Effector CD4-positive, alpha-beta T cell (primary cell): ENCODE results near the gene LZTS3.
"Not testable (repeated sequence)": the region's sequence is repeated elsewhere in the genome, so short reads cannot be mapped to it uniquely, and the experiment has no call there.

Experiments
- DNase-seq: peaks from one replicate; pipeline ENCODE4 v3.0.0-alpha.2; 2020

Gene LZTS3

GRCh38 chr20:3192226-3193015 lies 19.1 kb upstream of the LZTS3 start:
- no peak for DNase-seq

- no peak for DNase-seq
Observed at GRCh38 chr20:3190681-3191111, 17.3 kb upstream of the LZTS3 start.

GRCh38 chr20:3189561-3190131 lies 16.3 kb upstream of the LZTS3 start:
- DNase-seq, result no peak

GRCh38 chr20:3188823-3189413 lies 15.6 kb upstream of the LZTS3 start:
- DNase-seq, result no peak

- DNase-seq, result not testable (repeated sequence)
Observed at GRCh38 chr20:3187861-3188260, 14.5 kb upstream of the LZTS3 start.

GRCh38 chr20:3183896-3184612 lies 10.7 kb upstream of the LZTS3 start:
- DNase-seq, result no peak

- DNase-seq, result not testable (repeated sequence)
Observed at GRCh38 chr20:3182429-3182828, 9.1 kb upstream of the LZTS3 start.

GRCh38 chr20:3181270-3181669 lies 7.9 kb upstream of the LZTS3 start:
- no peak for DNase-seq

GRCh38 chr20:3180319-3180718 lies 7.0 kb upstream of the LZTS3 start:
- DNase-seq, result no peak

GRCh38 chr20:3177746-3178485 lies 4.6 kb upstream of the LZTS3 start:
- no peak for DNase-seq

GRCh38 chr20:3175270-3175669 lies 1.9 kb upstream of the LZTS3 start:
- no peak for DNase-seq

- no peak for DNase-seq
Observed at GRCh38 chr20:3174442-3175261, 1.3 kb upstream of the LZTS3 start.

GRCh38 chr20:3173610-3174441 lies 477 bp upstream of the LZTS3 start:
- peak; percentile 86 for DNase-seq

GRCh38 chr20:3172126-3172932 lies 1.0 kb downstream of the LZTS3 start:
- DNase-seq, result no peak

GRCh38 chr20:3171391-3172125 lies 1.8 kb downstream of the LZTS3 start:
- no peak for DNase-seq

GRCh38 chr20:3168829-3169590 lies 4.3 kb downstream of the LZTS3 start:
- no peak for DNase-seq

GRCh38 chr20:3168079-3168828 lies 5.1 kb downstream of the LZTS3 start:
- no peak for DNase-seq

- DNase-seq, result no peak
Observed at GRCh38 chr20:3167738-3168078, 5.6 kb downstream of the LZTS3 start.
